GM12865 (cell line): ENCODE data around the gene RAET1G.
A peak's percentile ranks its signal among the peaks of the same experiment; 100 is the strongest.
"Not testable (repeated sequence)": the region's sequence is repeated elsewhere in the genome, so short reads cannot be mapped to it uniquely, and the experiment has no call there.

ENCODE experiments used
- DNase-seq: peaks from one replicate; pipeline ENCODE4 v3.0.0; 2010; ENCODE audit warnings: low read depth
- H3K4me3 ChIP-seq: 2 replicates; pipeline ENCODE4 v1.5.1; 2011; ENCODE audit warnings: mild to moderate bottlenecking, low read depth, low read length, control low read depth
- TF ChIP-seq, protein P1 (sequence below): IDR thresholded peaks from 2 replicates; pipeline ENCODE4 v1.5.1; 2011; ENCODE audit warnings: low read length, control low read depth, low read depth, inconsistent platforms; ENCODE audit not compliant: insufficient read depth; ENCODE audit errors: missing control alignments

The RAET1G gene

GRCh38 chr6:149929422-149929821 is 6.5 kb upstream of the RAET1G start:
- TF ChIP-seq, protein P1, sequence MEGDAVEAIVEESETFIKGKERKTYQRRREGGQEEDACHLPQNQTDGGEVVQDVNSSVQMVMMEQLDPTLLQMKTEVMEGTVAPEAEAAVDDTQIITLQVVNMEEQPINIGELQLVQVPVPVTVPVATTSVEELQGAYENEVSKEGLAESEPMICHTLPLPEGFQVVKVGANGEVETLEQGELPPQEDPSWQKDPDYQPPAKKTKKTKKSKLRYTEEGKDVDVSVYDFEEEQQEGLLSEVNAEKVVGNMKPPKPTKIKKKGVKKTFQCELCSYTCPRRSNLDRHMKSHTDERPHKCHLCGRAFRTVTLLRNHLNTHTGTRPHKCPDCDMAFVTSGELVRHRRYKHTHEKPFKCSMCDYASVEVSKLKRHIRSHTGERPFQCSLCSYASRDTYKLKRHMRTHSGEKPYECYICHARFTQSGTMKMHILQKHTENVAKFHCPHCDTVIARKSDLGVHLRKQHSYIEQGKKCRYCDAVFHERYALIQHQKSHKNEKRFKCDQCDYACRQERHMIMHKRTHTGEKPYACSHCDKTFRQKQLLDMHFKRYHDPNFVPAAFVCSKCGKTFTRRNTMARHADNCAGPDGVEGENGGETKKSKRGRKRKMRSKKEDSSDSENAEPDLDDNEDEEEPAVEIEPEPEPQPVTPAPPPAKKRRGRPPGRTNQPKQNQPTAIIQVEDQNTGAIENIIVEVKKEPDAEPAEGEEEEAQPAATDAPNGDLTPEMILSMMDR: peak; percentile 40
- H3K4me3 ChIP-seq: no peak overlapping the region
- no peak for DNase-seq

DNA sequence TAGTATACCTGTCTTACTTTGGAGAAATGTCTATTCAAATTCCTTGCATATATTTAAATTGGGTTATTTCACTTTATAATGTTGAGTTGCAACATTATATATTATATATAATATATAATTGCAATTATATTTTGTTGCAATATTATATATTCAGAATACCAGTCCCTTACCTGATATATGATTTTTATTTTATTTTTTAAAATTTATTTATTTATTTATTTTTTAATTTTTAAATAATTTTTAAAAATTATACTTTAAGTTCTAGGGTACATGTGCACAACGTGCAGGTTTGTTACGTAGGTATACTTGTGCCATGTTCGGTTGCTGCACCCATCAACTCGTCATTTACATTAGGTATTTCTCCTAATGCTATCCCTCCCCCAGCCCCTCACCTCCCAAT is 4.1 kb upstream of the RAET1G start:
- H3K4me3 ChIP-seq, DNase-seq: not testable (repeated sequence)

GRCh38 chr6:149925974-149926777 is 3.3 kb upstream of the RAET1G start:
- peak; percentile 56 for DNase-seq
- H3K4me3 ChIP-seq: no peak overlapping the region
- TF ChIP-seq, protein P1: peak; percentile 75

DNA sequence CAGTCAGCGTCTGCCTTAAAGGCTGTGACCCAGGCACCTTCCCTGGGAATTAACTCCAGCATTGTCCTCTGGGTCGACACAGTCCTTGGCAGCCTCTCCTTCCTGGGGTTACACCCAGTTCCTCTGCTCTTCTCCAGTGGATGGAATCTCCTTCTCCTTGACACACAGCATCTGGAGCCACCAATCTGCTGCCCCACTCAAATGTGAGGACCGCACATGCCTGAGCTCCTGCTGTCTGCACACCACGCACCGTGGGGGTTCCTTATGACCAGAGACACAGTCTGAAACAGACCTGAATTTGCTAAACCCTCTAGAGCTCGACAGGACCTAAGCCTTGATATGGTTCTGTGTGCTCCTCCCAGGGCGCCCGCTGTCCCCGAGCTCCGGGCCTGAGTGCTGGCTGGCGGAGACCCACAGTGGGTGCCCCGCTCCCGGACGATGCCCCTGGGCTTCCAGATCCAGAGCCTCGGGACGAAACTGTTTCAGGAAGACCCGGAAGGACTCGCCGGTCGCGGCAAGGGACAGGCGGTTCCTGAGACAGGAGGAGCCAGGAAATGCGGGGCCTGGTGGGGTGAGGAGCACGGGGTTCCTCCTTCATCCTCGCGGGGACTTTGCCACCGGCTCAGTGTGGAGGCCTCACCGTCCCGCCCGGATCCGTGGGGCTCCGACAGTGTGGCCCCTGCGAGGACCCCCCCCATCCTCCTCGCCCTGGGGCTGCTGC is 2.5 kb upstream of the RAET1G start:
- TF ChIP-seq, protein P1: no peak
- no peak for DNase-seq
- no peak overlapping the region for H3K4me3 ChIP-seq

DNA sequence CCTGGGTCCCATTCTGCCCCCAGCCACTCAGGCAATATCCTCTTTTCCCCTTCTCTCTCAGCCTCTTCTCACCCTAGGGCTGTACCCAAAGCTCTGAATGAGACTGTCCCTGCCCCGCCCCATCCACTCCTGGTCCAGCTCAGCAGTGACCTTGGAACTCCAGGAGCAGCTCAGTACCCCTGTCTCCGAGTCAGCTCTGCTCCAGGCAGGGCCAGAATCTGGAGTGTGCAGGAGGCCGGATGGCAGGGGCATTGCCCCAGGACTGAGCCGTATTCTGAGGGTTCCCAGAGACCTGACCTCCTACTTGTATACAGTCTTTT is 2.0 kb upstream of the RAET1G start:
- no peak overlapping the region for H3K4me3 ChIP-seq
- DNase-seq: no peak
- TF ChIP-seq, protein P1: no peak

DNA sequence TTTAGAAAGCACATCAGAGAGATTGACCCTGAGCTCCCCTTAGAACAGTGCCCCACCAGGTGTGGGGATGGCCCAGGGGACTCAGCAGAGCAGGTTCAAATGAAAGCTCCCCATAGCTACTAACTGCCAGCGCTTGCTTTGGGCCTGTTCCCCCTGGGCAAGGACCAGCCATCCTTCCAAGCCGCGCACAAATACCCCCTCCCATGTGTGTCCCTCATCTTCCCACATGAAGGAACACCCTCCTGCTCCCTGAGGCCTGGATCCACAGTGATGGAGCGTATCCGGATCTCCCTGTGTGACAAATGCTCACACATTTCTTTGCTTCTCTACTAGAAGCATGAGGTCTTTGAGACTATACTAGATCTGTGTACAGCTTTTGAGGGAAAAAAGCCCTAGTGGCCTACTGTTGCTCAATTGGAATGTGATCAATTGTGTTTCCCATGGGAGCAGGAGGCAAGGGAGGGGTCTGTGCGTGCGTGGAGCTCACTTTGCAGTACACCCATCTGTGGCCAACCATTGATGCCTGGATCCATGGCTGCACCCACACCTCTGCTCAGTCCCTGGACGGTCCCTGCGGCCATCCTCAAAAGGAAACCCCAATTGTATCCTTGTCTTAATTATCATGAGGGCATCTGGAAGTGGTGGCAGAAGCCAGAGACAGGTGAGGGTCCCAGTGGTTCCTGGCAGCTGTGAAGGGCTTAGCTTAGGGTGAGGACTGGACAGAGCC is 1.4 kb upstream of the RAET1G start:
- H3K4me3 ChIP-seq: no peak overlapping the region
- DNase-seq: no peak
- TF ChIP-seq, protein P1: no peak

DNA sequence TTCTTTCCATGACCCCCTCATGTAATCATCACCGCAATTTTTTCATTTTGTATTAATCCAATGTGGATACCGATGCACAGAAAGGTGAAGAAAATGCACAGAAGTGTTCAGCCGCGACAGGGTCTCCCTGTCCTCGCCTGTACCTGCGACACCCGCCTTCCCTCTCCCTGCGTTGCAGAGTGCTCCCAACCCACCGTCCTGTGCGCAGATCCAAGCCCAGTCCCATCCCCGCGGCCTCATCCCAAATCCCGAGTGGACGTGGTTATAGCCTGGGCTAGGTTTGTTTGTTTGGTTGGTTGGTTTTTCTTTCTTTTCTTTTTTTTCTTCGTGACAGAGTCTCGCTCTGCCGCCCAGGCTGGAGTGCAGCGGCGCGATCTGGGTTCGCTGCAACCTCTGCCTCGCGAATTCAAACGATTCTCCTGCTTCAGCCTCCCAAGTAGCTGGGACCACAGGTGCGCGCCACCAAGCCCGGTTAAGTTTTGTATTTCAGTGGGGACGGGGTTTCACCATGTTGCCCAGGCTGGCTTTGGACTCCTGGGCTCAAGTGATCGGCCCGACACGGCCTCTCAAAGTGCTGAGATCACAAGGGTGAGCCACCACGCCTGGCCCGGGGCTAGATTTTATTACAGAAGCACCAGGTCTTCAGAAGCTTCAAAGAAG is 536 bp upstream of the RAET1G start:
- TF ChIP-seq, protein P1: no peak
- no peak for DNase-seq
- H3K4me3 ChIP-seq: no peak overlapping the region

- not testable (repeated sequence) for H3K4me3 ChIP-seq, DNase-seq
These were observed 830 bp downstream of the RAET1G start for GRCh38 chr6:149922091-149922490.
